Pancreas (tissue), 10 donors: Measurements from ENCODE around the gene C9orf50. TPM values are rescaled to one million over a fixed set of nuclear protein-coding genes. Genes with fewer than 3 reads are reported as not detected.

Experiments used
- ATAC-seq, 4 donors: fragments of 200-7000 bp; cut with Tn5 transposase; one replicate each; pipeline versions ENCODE4 v1.8.0 to v1.9.1; 2020; ENCODE audit warnings: mild to moderate bottlenecking in 4 of 4, moderate library complexity in 4 of 4
- DNase-seq, 6 donors: peaks; one replicate each; pipeline ENCODE4 v3.0.0-alpha.2; 2020
- FAIRE-seq: peaks from 2 replicates; lab custom pipeline; 2012; peaks lifted over from hg19 to GRCh38; lab: Jason Lieb, UNC
- H3K27ac ChIP-seq, 4 donors: fragments of 200-600 bp; sonication (generic); 1 replicate in 3 of 4; 2 replicates in 1 of 4; pipeline versions ENCODE4 v1.5.0 to v1.8.0; 2020
- H3K27me3 ChIP-seq, 4 donors: fragments of 200-600 bp; one replicate each; pipeline ENCODE4 v1.8.0; 2021
- H3K36me3 ChIP-seq, 3 donors: fragments of 200-600 bp; sonication (generic) in 1 of 3; one replicate each; pipeline versions ENCODE4 v1.5.0 to v1.8.0; 2020 to 2021
- H3K4me1 ChIP-seq, 3 donors: fragments of 200-600 bp; one replicate each; pipeline ENCODE4 v1.8.0; 2021
- H3K4me3 ChIP-seq, 4 donors: fragments of 200-600 bp; sonication (generic) in 2 of 4; one replicate each; pipeline versions ENCODE4 v1.5.0 to v1.8.0; 2020 to 2021
- H3K9me3 ChIP-seq, 4 donors: fragments of 200-600 bp; one replicate each; pipeline ENCODE4 v1.8.0; 2021
- CTCF ChIP-seq, 4 donors: fragments of 200-600 bp; sonication (generic) in 3 of 4; IDR thresholded peaks; one replicate each; pipeline versions ENCODE4 v1.5.0 to v1.8.0; 2021; ENCODE audit warnings: antibody characterized with exemption in 4 of 4
- WGBS, 2 donors: extraction: QIAGEN DNeasy Blood & Tissue Kit; methylation state at CpG; one replicate each; pipeline ENCODE4 v1.1.7; 2013; 5-methylcytosine and 5-hydroxymethylcytosine counted together
- intact Hi-C, 3 donors: fragments of 100-400 bp; cut with DNase I; formaldehyde crosslinking; loops; one replicate each; pipeline versions ENCODE4 v1.11.1 to v1.14.2; 2022
- polyA plus RNA-seq, 2 donors: library from polyadenylated mRNA; stranded (reverse); fragments of 200-250 nt; gene quantifications; one replicate each; pipeline ENCODE4 v1.2.3, GENCODE V29; 2013
- total RNA-seq, 6 donors: library from RNA; stranded (reverse); fragmentation: NEBNext Ultra II Directional in 4 of 6; extraction: Animal tissue kit (Norgen Biotek cat#: 25700) in 4 of 6; gene quantifications; one replicate each; pipeline versions ENCODE4 v1.2.1 to v1.2.4, GENCODE V29; 2021 to 2023
- donor health status: healthy with polysubstance abuse.
- donor health status: DM: no; HTN: no; CAD: no; lungs with moderate emphysema.
- donor health status: DM: no; HTN: no; CAD: no.
- donor health status: control.
- donor health status: control.
- donor health status: Bipolar disorder and iron deficiency.
- donor health status: DM: yes; HTN: yes; CAD: no.
- donor health status: DM: no; HTN: no; CAD: no.
- donor health status: DM: no; HTN: no; CAD: no.
- donor health status: DM: yes; HTN: yes; CAD: no.

The C9orf50 gene
- total and polyA plus RNA-seq, 8 donors = not detected

- H3K36me3 ChIP-seq = no peaks in the 10 kb centered on the region
- H3K4me1 ChIP-seq = peaks cover 10 to 17% (median 16%) of the 10 kb centered on the region in 3 donors
- H3K9me3 ChIP-seq = no peaks in the 10 kb centered on the region
- WGBS, 2 donors = 1% methylated on average over 39 to 55 of the region's 55 CpGs
- ATAC-seq (peak; percentile 90 to 95 (median 92)), FAIRE-seq (no peak), DNase-seq (peak; percentile 78 to 98 (median 91))
- TF ChIP-seq CTCF (IDR thresholded peaks at IDR 0.05) = no peak
- no peaks in the 10 kb centered on the region for H3K27me3 ChIP-seq
- peak within 1 kb of the TSS; percentile 85 to 96 (median 91) for H3K27ac ChIP-seq
- peak within 1 kb of the TSS; percentile 65 to 87 (median 76) for H3K4me3 ChIP-seq
- intact Hi-C loops = no loop called here
Observed at GRCh38 chr9:129626079-129626624, 5.3 kb upstream of the C9orf50 start, which contains the start of gene NTMT1. TSS of gene NTMT1 (plus strand) at chr9:129626163. CDS start at chr9:129632704, 6,541 bp downstream.

- Histone ChIP-seq H3K4me3 (no peak overlapping the region), H3K4me1 (peaks cover 9 to 22% (median 10%) of the 10 kb centered on the region in 3 donors), H3K36me3 (no peaks in the 10 kb centered on the region), H3K9me3 (no peaks in the 10 kb centered on the region), H3K27me3 (no peaks in the 10 kb centered on the region), H3K27ac (peak overlapping the region in 1 of 4 donors; percentile 23)
- intact Hi-C loops = no loop called here
- TF ChIP-seq CTCF (IDR thresholded peaks at IDR 0.05) = no peak
- WGBS, 2 donors = 20 to 21% methylated on average over 9 of the region's 9 CpGs
- FAIRE-seq (no peak), ATAC-seq (peak in 2 of 4 donors; percentile 5 to 8), DNase-seq (no peak)
Observed at GRCh38 chr9:129624947-129625346, 4.0 kb upstream of the C9orf50 start.

GRCh38 chr9:129624168-129624759 is 3.4 kb upstream of the C9orf50 start:
- Histone ChIP-seq H3K4me1 (peaks cover 9 to 22% (median 10%) of the 10 kb centered on the region in 3 donors), H3K9me3 (no peaks in the 10 kb centered on the region), H3K27me3 (no peaks in the 10 kb centered on the region), H3K4me3 (no peak overlapping the region), H3K27ac (peak overlapping the region in 1 of 4 donors; percentile 23), H3K36me3 (no peaks in the 10 kb centered on the region)
- intact Hi-C loops = no loop called here
- peak in 3 of 4 donors; percentile 52 to 69 (median 58) for TF ChIP-seq CTCF (IDR thresholded peaks at IDR 0.05)
- DNase-seq (peak in 3 of 6 donors; percentile 66 to 84 (median 67)), ATAC-seq (peak in 3 of 4 donors; percentile 6 to 16 (median 15)), FAIRE-seq (no peak)
- 29 to 31% methylated on average over 12 of the region's 12 CpGs for WGBS, 2 donors

- FAIRE-seq (no peak), ATAC-seq (no peak), DNase-seq (no peak)
- Histone ChIP-seq H3K27me3 (no peaks in the 10 kb centered on the region), H3K4me1 (peaks cover 8 to 18% (median 9%) of the 10 kb centered on the region in 3 donors), H3K9me3 (no peaks in the 10 kb centered on the region), H3K27ac (no peak overlapping the region), H3K36me3 (no peaks in the 10 kb centered on the region), H3K4me3 (no peak overlapping the region)
- no peak for TF ChIP-seq CTCF (IDR thresholded peaks at IDR 0.05)
- WGBS, 2 donors = 77 to 81% methylated on average over 6 of the region's 6 CpGs
- intact Hi-C loops = no loop called here
Observed at GRCh38 chr9:129623331-129623730, 2.4 kb upstream of the C9orf50 start.
